Spleen (tissue), 11 donors: ENCODE data around the gene TMEM233. TPM values are rescaled to one million over a fixed set of nuclear protein-coding genes. Genes with fewer than 3 reads are reported as not detected.

Experiments used
- DNase-seq: peaks from one replicate; pipeline ENCODE4 v3.0.0-alpha.2; 2020
- H3K27ac ChIP-seq, 8 donors: fragments of 200-600 bp; sonication (generic) in 7 of 8; 1 replicate in 4 of 8; 2 replicates in 4 of 8; pipeline versions ENCODE4 v1.5.0 to v1.8.0; 2016 to 2021; ENCODE audit warnings: inconsistent platforms in 4 of 8, mild to moderate bottlenecking in 4 of 8, moderate library complexity in 1 of 8
- H3K27me3 ChIP-seq, 7 donors: fragments of 200-600 bp; sonication (generic) in 6 of 7; replicated peaks in 1 of 7; 1 replicate in 4 of 7; 2 replicates in 3 of 7; pipeline versions ENCODE4 v1.5.0 to v1.8.0; 2016 to 2021; ENCODE audit warnings: inconsistent platforms in 3 of 7, mild to moderate bottlenecking in 1 of 7
- H3K36me3 ChIP-seq, 6 donors: fragments of 200-600 bp; sonication (generic) in 5 of 6; 1 replicate in 4 of 6; 2 replicates in 2 of 6; pipeline versions ENCODE4 v1.5.0 to v1.8.0; 2016 to 2021; ENCODE audit warnings: inconsistent platforms in 2 of 6
- H3K4me1 ChIP-seq, 6 donors: fragments of 200-600 bp; sonication (generic) in 5 of 6; 1 replicate in 3 of 6; 2 replicates in 3 of 6; pipeline versions ENCODE4 v1.5.0 to v1.8.0; 2016 to 2021; ENCODE audit warnings: inconsistent platforms in 3 of 6
- H3K4me3 ChIP-seq, 8 donors: fragments of 200-600 bp; sonication (generic) in 7 of 8; 1 replicate in 4 of 8; 2 replicates in 4 of 8; pipeline versions ENCODE4 v1.5.0 to v1.8.0; 2016 to 2021; ENCODE audit warnings: inconsistent platforms in 4 of 8, mild to moderate bottlenecking in 4 of 8, moderate library complexity in 2 of 8
- H3K9me3 ChIP-seq, 8 donors: fragments of 200-600 bp; sonication (generic) in 7 of 8; 1 replicate in 4 of 8; 2 replicates in 4 of 8; pipeline versions ENCODE4 v1.5.0 to v1.8.0; 2016 to 2021; ENCODE audit warnings: inconsistent platforms in 4 of 8
- POLR2A ChIP-seq, 3 donors: fragments of 450-650 bp; IDR thresholded peaks; one replicate each; pipeline ENCODE4 v1.5.1; 2017; ENCODE audit warnings: antibody characterized with exemption in 3 of 3, mild to moderate bottlenecking in 1 of 3
- POLR2AphosphoS5 ChIP-seq, 3 donors: sonication (generic); formaldehyde crosslinking; IDR thresholded peaks; one replicate each; pipeline ENCODE4 v1.5.1; 2017; ENCODE audit warnings: antibody characterized with exemption in 3 of 3
- WGBS, 5 donors: extraction: QIAGEN DNeasy Blood & Tissue Kit in 3 of 5; methylation state at CpG; one replicate each; pipeline versions ENCODE4 v1.1.5 to v1.1.7; 2013 to 2018; 5-methylcytosine and 5-hydroxymethylcytosine counted together
- intact Hi-C: fragments of 100-400 bp; cut with DNase I; formaldehyde crosslinking; loops from one replicate; pipeline ENCODE4 v1.15.0; 2023; ENCODE audit warnings: low total_unique reads
- polyA plus RNA-seq, 3 donors: library from polyadenylated mRNA; stranded (reverse); fragments of 200-250 nt; gene quantifications; one replicate each; pipeline ENCODE4 v1.2.1, GENCODE V29; 2013
- total RNA-seq, 7 donors: library from RNA; depleted of rRNA in 3 of 7; stranded (reverse); fragments of >200 nt in 3 of 7; fragmentation: NEBNext Ultra II Directional in 4 of 7; extraction: Animal tissue kit (Norgen Biotek cat#: 25700) in 4 of 7; gene quantifications; one replicate each; pipeline versions ENCODE4 v1.1.0 to v1.2.1, GENCODE V29; 2016 to 2021
- TF ChIP-seq, protein P1 (sequence below), 11 experiments: fragments of 200-600 bp in 7 of 11; fragments of 450-650 bp in 4 of 11; sonication (generic) in 4 of 11; IDR thresholded peaks in 8 of 11; conservative IDR thresholded peaks in 3 of 11; 1 replicate in 7 of 11; 2 replicates in 4 of 11; pipeline versions ENCODE4 v1.4.0 to v1.8.0; 2016 to 2021; ENCODE audit warnings: antibody characterized with exemption in 11 of 11, inconsistent platforms in 4 of 11, mild to moderate bottlenecking in 1 of 11
- donor health status: healthy with polysubstance abuse.
- donor health status: DM: no; HTN: no; CAD: no; lungs with moderate emphysema.
- donor health status: DM: no; HTN: no; CAD: no.
- donor health status: Bipolar disorder and iron deficiency.
- donor health status: healthy.
- donor health status: DM: no; HTN: no; CAD: no.
- donor health status: DM: yes; HTN: yes; CAD: no.

Gene TMEM233
- total and polyA plus RNA-seq, 10 donors, result 0.15 to 0.74 (median 0.34) TPM; not detected in 1

DNA sequence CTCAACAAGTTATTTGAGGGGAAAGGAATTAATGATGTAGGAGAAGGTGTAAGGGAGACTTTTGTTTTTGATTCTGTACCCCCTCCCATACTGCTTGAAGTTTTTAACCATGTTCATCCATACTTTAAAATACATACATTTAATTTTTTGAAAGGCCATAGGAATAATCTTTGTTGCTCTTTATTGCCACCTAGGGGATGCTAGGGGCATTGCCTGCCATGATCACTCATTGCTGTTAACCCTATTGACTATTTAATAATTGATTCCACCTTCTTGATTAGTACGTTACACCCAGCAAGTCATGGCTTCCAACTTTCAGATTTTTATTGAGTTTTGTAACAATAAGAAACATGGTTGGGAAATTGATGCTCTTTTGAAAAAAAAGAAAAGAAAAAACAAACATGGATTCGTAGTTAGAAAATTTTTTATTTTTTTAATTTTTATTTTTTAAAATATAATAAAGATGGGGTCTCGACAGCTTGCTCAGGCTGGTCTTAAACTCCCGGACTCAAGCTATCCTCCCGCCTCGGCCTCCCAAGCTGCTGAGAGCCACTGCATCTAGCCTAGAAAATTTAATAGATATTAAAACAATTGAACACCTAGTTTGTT is 65.8 kb downstream of the TMEM233 start:
- TF ChIP-seq POLR2A (IDR thresholded peaks at IDR 0.05), result no peak
- TF ChIP-seq, protein P1, sequence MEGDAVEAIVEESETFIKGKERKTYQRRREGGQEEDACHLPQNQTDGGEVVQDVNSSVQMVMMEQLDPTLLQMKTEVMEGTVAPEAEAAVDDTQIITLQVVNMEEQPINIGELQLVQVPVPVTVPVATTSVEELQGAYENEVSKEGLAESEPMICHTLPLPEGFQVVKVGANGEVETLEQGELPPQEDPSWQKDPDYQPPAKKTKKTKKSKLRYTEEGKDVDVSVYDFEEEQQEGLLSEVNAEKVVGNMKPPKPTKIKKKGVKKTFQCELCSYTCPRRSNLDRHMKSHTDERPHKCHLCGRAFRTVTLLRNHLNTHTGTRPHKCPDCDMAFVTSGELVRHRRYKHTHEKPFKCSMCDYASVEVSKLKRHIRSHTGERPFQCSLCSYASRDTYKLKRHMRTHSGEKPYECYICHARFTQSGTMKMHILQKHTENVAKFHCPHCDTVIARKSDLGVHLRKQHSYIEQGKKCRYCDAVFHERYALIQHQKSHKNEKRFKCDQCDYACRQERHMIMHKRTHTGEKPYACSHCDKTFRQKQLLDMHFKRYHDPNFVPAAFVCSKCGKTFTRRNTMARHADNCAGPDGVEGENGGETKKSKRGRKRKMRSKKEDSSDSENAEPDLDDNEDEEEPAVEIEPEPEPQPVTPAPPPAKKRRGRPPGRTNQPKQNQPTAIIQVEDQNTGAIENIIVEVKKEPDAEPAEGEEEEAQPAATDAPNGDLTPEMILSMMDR (IDR thresholded peaks at IDR 0.05 in 8 of 11, conservative IDR thresholded peaks at IDR 0.05 in 3 of 11), result peak; percentile 69 to 93 (median 87)
- H3K4me1 ChIP-seq, result peaks cover 0 to 15% (median 5%) of the 10 kb centered on the region in 6 donors
- H3K27me3 ChIP-seq, result no peaks in the 10 kb centered on the region
- no peak overlapping the region for H3K4me3 ChIP-seq
- peak overlapping the region in 1 of 8 donors; percentile 3 for H3K27ac ChIP-seq
- 45 to 55% (median 50%) methylated on average over 6 of the region's 6 CpGs for WGBS, 5 donors
- H3K9me3 ChIP-seq, result peaks cover 0 to 5% (median 3%) of the 10 kb centered on the region in 8 donors
- no peak for DNase-seq
- H3K36me3 ChIP-seq, result no peaks in the 10 kb centered on the region
- intact Hi-C loops, result no loop called here

DNA sequence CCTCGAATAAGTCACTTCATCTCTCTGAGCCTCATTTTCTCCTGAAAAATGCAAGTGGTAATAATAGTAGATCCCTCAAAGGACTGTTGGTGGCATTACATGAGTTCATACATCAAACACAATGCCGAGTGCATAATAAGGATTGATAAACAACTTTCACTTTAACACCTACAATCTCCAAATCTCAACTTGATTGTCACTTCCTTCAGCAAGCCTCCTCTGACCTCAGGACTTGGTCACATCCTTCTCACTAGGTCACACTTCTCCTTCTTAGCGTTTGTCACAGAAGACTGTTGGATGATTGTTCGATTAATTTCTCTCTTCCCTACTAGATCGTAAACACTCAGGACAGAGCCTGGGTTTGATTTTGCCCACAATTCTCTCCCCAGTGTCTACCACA is 66.5 kb downstream of the TMEM233 start:
- Histone ChIP-seq H3K36me3 (no peaks in the 10 kb centered on the region), H3K4me3 (no peak overlapping the region), H3K9me3 (no peaks in the 10 kb centered on the region), H3K27ac (peak overlapping the region in 1 of 8 donors; percentile 3), H3K27me3 (no peaks in the 10 kb centered on the region), H3K4me1 (peaks cover 0 to 15% (median 5%) of the 10 kb centered on the region in 6 donors)
- DNase-seq, result no peak
- 59 to 70% (median 62%) methylated on average over 5 of the region's 5 CpGs for WGBS, 5 donors
- intact Hi-C loops, result loop anchor here (5.0 kb wide), 1 partner anchor 122 kb away; no protein-coding TSS in a partner anchor
- TF ChIP-seq POLR2AphosphoS5 (IDR thresholded peaks at IDR 0.05), result no peak
- TF ChIP-seq, protein P1 (IDR thresholded peaks at IDR 0.05 in 8 of 11, conservative IDR thresholded peaks at IDR 0.05 in 3 of 11), result no peak
- no peak for TF ChIP-seq POLR2A (IDR thresholded peaks at IDR 0.05)

DNA sequence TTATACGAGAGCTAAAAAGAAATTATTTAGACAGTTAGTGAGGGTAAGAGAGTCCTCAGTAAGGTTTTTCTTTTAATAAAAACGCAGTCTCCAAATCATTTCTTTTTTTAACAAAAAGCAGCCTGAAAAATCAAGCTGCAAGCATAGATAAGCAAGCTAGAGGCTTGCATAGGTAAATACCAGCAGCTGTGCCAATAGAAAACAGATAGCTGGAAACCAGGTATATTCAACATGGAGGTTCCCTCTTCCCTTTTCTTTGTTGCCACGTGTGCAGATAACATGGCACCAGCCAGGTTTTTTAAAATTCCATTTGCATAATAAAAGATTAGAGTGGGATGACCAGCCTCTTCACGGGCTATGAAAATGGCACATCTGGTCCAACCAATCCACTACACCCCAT is 68.3 kb downstream of the TMEM233 start:
- Histone ChIP-seq H3K27ac (no peak overlapping the region), H3K4me3 (no peak overlapping the region), H3K4me1 (peaks cover 7 to 29% (median 20%) of the 10 kb centered on the region in 6 donors), H3K9me3 (no peaks in the 10 kb centered on the region), H3K27me3 (no peaks in the 10 kb centered on the region), H3K36me3 (no peaks in the 10 kb centered on the region)
- DNase-seq, result no peak
- WGBS, 5 donors, result 73 to 76% (median 74%) methylated on average over 4 of the region's 4 CpGs
- intact Hi-C loops, result loop anchor here (5.0 kb wide), 1 partner anchor 120 kb away; no protein-coding TSS in a partner anchor
- TF ChIP-seq POLR2A (IDR thresholded peaks at IDR 0.05) (no peak), POLR2AphosphoS5 (IDR thresholded peaks at IDR 0.05) (no peak)
- TF ChIP-seq, protein P1 (IDR thresholded peaks at IDR 0.05 in 8 of 11, conservative IDR thresholded peaks at IDR 0.05 in 3 of 11), result no peak

DNA sequence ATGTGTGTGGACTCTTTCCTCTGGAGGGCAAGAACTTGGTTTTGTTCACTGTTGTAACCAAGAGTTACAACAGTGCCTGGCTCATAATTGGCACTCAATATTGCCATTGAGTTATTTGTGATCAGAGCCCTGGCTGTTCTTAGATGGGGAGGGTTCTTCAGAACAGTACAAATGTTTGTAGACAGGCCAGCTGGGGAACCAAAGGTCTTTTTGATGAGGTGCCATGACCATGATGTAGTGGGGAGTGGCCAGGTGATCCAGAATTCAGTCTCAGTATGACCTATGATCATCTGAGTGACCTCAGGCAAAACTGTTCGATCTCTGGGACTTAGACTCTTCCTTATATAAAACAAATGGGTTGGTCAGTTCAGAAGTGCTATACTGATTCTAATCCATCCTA is 71.1 kb downstream of the TMEM233 start:
- no peaks in the 10 kb centered on the region for H3K27me3 ChIP-seq
- peaks cover 20 to 45% (median 37%) of the 10 kb centered on the region in 6 donors for H3K4me1 ChIP-seq
- intact Hi-C loops, result loop anchor here (5.0 kb wide), 1 partner anchor 118 kb away; no protein-coding TSS in a partner anchor
- H3K27ac ChIP-seq, result no peak overlapping the region
- H3K36me3 ChIP-seq, result peaks cover 0 to 2% (median 0%) of the 10 kb centered on the region in 6 donors
- DNase-seq, result no peak
- H3K4me3 ChIP-seq, result no peak overlapping the region
- TF ChIP-seq, protein P1 (IDR thresholded peaks at IDR 0.05 in 8 of 11, conservative IDR thresholded peaks at IDR 0.05 in 3 of 11), result no peak
- TF ChIP-seq POLR2A (IDR thresholded peaks at IDR 0.05) (no peak), POLR2AphosphoS5 (IDR thresholded peaks at IDR 0.05) (no peak)
- 91 to 100% (median 93%) methylated on average over 1 of the region's 1 CpG for WGBS, 5 donors
- no peaks in the 10 kb centered on the region for H3K9me3 ChIP-seq
